GM19468 (cell line): ENCODE data around the gene LRP3.

ENCODE experiments used
- ATAC-seq: cut with Tn5 transposase; IDR thresholded peaks from one replicate; pipeline ENCODE4 v1.9.1; 2021; ENCODE audit warnings: mild to moderate bottlenecking, moderate library complexity, moderate number of reproducible peaks; ENCODE audit not compliant: unreplicated experiment; ENCODE audit errors: extremely low read depth

LRP3 gene

DNA sequence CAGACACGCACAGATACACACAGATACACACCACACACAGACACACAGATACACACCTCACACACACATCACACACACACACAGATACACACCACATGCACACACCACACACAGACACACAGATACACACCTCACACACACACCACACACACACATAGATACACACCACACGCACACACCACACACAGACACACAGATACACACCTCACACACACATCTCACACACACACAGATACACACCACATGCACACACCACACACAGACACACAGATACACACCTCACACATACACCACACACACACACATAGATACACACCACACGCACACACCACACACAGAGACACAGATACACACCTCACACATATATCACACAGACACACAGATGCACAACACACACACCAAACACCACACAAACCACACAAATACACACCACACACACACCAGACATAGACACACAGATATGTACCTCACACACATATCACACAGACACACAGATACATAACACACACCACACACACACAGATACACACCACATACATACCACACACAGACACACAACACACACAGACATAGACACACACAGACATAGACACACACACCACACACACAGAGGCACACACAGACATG is 55.7 kb downstream of the LRP3 start:
- no peak for ATAC-seq

DNA sequence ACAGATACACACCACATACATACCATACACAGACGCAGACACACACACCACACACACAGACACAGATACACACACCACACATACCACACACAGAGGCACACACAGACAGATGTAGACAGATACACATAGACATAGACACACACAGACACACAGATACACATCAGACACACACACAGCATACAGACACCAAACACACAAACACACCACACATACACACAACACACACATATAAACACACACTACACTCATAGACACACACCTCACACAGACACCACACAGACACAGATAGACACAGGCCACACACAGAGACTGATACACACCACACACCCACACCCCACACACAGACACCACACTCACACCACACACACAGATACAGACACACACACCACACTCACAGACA is 56.4 kb downstream of the LRP3 start:
- no peak for ATAC-seq

DNA sequence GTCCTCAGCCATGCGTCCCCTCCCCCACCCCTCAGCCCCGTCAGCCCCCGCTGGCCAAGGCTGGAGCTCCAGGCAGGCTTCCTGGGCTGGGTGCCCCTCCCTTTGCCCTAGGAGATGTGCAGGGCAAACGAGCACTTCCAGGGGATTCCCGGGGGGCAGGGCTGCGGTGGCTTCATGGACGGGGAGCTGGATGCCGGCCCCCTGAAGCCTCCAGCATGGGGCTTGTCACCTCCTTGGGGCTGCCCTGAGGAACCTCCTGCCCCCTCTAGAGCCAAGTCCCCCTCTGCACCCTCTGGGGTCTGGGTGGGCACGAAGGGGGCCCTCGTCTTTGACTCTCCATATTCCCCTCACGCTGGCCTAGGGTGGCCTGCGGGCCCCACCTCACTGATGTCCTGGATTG is 56.9 kb downstream of the LRP3 start:
- no peak for ATAC-seq

DNA sequence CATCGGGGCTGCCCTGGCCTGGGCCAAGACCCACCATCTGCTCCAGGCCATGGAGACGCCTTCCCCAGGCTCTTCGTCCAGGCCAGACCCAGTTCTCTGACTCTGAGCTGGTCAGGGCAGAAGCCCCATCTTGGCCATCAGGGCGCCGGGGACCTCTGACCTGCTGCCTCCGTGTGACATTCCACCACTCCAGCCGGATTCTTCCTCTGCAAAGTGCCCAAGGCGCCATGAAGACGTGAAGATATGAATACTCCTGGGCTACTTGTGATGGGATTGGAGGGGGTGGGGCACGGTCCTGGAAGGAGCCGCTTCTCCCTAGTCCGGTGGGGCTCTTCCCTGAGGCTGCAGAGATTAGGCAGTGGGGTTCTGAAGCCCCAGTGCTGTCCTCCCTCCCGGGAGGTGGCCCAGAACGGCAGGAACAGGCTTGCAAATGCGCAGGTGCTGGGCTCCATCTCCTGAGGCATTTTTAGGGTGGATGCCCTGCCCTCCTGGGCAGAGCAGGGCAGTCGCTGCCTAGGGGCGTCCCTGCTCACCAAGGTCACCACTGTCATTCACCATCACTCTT is 57.5 kb downstream of the LRP3 start:
- ATAC-seq: no peak

DNA sequence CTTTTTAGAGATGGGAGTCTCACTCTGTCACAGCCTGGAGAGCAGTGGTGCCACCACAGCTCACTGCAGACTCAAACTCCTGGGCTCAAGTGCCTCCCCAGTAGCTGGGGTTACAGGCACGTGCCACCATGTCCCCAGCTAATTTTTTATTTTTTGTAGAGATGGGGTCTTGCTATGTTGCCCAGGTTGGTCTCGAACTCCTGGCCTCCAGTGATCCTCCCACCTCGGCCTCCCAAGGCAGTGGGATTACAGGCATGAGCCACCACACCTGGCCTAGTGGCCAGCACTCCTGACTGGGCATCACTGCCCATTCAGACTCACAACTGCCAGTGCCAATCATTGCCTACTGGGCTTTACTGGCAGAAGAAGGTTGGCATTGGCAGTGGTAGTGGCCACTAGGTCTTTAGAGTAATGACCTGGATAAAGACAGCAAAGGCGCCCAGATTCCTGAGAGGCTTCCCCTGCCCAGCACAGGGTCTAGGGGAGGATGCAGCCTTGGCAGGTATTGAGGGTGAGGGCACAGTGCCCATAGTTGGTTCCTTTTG is 58.4 kb downstream of the LRP3 start:
- no peak for ATAC-seq

DNA sequence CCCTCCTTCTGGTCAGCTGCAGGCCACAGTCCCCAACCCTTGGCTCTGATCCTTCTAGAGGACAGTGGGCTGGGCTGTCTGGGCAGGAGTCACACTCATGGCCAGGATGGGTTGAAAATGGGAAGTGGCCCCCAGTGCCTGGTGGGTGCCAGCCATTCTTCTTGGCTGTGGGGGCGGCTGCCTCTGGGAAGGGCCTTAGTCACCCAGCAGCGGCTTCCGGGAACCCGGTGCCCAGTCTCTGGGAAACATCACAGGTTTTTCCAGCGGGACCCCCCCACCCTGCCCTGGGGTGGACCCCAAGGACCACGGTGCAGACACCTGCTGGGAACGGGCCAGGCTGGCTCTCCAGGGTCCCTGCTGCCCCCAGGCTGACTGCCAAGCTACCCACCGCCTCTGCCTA is 58.8 kb downstream of the LRP3 start:
- ATAC-seq: no peak

DNA sequence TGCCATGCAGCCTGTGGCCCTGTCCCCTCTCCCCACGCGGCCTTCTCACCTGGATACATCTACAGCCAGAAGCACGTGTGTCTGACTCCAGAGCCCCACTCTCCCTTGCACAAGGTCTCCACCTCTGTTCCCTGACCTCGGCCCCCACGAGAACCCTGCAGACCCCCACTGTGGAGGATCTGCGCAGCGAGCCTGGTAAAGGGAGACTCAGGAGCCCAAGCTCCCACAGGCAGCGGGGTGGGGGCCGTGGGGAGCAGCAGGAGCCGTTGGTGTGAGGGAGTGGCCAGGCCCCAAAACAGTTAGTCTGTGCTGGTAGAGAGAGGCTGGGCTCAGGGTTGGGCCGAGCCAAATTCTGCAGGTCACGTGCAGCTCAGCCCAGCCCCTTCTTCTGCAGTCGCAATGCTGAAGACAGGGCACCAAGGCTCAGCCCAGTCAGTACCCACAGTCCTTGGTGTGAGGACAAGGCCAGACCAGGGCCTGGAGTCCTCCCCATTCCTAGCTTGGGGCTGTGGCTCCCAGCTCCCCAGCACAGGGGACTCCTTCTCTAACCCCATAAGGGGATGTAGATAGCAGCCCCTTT is 60.2 kb downstream of the LRP3 start:
- no peak for ATAC-seq

DNA sequence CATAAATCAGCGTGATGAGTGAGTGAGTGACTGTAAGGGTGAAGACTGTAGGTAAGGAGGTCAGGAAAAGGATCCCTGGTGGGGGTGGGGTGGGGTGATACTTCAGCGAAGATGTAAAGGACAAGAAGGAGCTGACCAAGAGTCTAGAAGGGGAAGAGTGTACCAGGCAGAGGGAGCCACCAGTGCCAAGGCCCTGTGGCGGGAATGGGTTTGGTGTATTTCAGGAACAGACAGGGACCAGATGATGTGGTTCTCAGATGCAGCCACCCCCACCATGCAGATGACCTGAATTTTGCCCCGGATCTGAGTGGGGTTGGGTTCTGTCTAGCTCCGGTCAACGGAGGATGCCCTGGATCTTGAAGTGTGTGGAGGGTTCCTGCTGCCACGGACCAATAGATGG is 61.7 kb downstream of the LRP3 start:
- no peak for ATAC-seq

DNA sequence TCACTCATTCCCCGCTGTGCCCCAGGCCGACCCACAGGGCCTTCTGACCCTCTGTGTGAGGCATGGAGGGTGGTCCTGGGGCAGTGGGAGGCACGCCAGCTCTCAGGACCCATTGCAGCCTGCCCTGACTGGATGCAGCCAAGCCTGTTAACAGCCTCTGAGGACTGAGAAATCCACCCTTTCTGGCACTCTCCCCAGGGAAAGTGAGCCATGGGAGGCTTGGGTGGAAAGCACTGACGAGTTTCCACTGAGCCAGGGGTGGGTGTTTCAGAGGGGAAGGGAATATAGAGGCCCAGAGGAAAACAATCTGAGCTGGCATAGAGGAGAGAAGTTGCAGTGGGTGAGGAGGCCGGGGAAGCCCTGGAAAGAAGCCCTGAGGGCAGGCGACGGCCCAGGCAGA is 62.1 kb downstream of the LRP3 start:
- ATAC-seq: no peak

DNA sequence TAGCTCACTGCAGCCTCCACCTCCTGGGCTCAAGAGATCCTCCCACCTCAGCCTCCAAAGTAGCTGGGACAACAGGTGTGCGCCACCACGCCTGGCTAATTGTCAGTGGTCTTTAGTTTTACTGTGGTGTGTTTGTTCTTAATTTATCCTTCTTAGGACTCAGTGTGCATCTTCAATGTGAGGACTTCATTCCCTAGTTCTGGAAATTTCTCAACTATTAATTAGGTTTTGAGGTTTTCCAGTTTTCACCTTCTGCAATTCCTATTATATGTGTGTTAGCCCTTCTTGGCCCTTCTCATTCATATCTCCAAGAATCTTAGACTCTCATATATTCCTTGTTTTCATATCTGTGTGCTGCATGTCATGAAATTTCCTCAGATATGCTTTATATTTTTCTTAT is 63.7 kb downstream of the LRP3 start:
- ATAC-seq: no peak
